NCI-H1436 treated with DMSO at 0.1 percent for 48 hours (cell line): ENCODE results near the gene ADARB2.

Experiments
- DNase-seq: peaks from one replicate; lab custom pipeline; 2025; lab: John Stamatoyannopoulos, UW

The ADARB2 gene

DNA sequence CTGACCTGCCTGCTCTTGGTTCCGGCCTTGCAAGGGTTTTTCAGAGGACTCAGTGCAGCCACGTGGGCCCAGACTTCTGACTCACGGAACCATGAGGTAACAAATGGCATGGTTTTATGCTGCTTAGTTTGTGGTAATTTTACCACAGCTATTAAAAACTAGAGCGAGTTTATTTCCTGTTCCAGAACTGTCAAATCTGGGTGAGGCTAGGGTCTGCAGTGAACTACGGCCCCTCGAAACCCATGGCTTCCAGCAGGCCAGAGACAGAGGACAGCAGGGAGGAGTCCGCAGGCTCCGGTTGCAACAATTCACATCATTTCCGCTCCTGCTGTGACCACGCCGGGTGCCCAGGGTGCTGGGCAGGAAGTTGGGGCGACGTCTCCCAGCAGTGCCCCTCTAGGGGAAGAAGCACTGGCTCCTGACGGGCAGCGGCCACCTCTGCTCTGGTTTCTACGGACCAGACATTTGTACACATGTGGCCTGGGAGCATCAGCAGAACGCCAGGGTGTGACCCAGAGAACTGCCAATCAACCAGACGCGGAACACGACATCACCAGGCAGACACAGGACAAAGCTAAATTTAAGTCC, 74.8 kb downstream of the ADARB2 start:
- DNase-seq: no peak

GRCh38 chr10:1661859-1662437, 75.4 kb downstream of the ADARB2 start:
- DNase-seq: no peak

GRCh38 chr10:1661416-1661815, 75.9 kb downstream of the ADARB2 start:
- DNase-seq: no peak

DNA sequence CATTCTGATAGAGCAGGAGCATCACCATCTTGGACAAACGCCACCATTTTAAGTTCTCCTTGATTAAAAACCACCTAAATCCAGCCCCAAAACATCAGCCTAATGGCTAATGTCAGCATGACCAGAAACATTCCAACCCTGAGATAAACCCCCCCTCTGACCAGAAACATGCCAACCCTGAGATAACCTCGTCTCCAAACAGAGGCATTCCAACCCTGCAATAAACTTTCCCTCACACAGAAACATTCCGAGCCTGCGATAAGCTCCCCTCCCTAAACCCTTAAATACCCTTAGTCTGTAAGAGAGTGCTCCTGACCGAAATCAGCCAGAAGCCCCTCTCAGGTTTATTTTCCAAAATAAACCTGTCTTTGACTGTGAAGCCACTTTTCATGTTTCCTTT, 76.5 kb downstream of the ADARB2 start:
- no peak for DNase-seq

DNA sequence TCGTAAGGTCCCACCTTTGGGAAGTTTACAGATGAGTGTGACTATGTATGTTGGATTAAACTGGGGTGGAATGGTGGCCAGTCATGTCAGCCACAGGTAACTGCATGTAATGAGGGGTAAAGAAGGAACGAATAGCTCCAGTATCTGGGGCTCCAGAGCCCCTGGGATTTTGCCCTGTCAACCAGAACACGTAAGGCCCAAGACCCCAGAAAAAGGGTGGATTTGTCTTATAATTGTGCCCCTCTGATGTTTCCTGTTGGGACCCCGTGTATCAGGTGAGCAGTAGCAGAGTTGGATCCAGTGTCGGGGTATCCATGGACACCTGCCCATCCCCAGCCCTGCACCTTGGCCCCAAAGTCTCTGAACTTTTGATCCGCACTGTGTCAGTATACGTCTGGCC, 76.9 kb downstream of the ADARB2 start:
- DNase-seq: no peak

GRCh38 chr10:1659221-1659791, 78.0 kb downstream of the ADARB2 start:
- no peak for DNase-seq

- DNase-seq: no peak
Observed at GRCh38 chr10:1658658-1659057, 78.7 kb downstream of the ADARB2 start.

GRCh38 chr10:1657479-1657878, 79.8 kb downstream of the ADARB2 start:
- no peak for DNase-seq

DNA sequence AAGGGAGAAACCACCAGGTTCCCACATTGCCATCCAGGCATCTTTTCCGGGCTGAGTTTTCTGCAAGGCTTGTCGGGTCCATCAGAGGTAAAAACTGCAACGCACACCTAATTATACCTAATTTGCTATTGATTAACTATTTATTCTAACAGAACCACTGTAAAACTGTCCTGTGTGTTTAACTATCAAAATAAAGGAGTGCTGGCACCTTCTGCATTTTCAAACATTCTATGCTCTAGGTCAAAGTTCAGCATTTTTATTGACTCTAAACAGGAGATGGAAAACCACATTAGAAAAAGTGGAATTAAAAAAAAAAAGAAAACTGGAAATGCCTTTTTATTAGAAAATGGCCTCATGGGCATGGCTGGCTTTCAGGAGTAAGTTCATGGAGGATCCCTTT, 82.0 kb downstream of the ADARB2 start:
- DNase-seq: no peak

- DNase-seq: no peak
Observed at GRCh38 chr10:1654811-1655356, 82.4 kb downstream of the ADARB2 start.

- DNase-seq: no peak
Observed at GRCh38 chr10:1654247-1654646, 83.1 kb downstream of the ADARB2 start.

GRCh38 chr10:1653321-1653720, 84.0 kb downstream of the ADARB2 start:
- no peak for DNase-seq

GRCh38 chr10:1652151-1652550, 85.2 kb downstream of the ADARB2 start:
- DNase-seq: no peak

GRCh38 chr10:1651270-1651966, 85.9 kb downstream of the ADARB2 start:
- no peak for DNase-seq

DNA sequence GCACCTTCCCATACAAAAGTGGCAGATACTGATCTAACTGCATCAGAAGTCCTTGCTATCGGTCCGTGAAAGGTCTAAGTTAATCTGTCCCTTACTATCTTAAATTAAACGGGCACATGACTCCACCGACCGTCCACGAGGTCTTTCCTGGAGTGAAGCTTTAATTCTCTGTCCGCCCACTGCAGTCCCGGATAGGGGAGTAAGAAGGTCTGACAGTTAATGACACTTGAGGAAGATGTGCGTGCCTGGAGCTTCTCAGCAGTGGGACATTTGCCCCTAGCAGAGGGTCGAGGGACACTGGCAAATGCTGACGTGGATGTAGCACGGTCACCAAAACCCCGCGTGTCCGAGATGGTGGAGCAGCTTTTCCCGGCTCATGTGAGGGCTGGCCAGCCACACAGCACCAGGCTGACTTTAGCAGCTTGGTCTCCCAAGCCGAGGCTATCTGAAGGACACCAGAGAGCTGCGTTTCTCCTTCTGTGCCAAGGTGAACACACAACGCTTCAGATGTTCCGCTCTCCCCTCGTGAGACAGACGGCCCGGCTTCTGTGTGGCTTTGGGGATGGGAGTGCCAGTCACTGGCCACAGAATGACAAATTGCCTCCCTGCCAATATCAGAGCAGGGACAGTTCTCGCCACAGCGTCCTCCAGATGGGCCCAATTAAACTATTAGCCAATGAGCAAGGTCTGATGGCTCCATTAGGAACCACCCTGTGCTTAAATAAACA, 86.6 kb downstream of the ADARB2 start:
- no peak for DNase-seq

DNA sequence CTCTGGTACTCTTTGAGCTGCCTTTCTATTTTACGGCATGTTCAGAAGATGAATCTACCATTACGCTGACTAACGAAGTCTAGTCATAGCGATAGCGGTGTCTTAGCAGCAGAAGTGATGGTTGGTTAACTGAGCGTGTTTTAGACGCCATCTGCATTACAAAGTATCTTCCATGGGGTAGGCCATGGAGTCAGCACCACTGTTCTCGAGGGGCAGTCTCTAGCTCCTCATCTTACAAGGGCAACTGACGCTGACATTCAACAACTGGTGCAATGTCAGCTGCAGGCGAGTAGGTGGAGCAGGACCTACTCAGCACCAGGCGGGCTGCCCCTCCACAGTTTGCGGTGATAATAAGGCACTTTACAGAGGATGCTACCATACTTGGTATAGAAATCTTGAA, 88.7 kb downstream of the ADARB2 start:
- no peak for DNase-seq

GRCh38 chr10:1646332-1646731, 91.0 kb downstream of the ADARB2 start:
- no peak for DNase-seq

DNA sequence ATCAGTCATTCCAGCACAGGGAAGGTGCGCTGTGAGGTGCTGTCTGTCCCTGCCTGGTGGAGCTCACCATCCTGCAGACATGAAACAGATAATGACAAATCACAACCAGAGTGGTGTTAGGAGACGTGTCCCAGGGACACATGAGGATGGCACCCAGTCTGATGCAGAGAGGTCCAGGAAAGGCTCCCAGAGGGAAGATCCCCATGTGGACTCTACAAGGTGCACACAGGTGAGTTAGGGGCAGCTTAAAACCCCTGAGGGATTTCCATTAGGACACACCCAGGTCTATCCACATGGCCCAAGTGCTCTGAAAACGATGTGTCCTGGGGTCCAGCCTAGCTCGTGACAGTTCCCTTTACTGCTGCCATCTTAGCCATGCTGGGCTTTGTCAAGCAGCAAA, 91.4 kb downstream of the ADARB2 start:
- no peak for DNase-seq

GRCh38 chr10:1644191-1644711, 93.1 kb downstream of the ADARB2 start:
- DNase-seq: no peak

DNA sequence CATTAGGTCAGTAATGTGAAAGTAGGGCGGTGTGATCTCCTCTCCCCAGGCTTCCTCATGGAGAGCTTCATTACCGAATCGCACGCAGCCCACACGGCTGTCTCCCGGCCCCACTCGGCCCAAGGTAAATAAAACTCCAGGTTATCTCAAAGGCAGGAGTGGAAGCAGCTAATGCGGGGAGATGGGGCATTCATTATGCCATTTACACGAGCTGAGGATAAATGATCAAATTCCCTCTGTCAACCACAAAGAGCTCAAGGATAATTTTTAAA, 93.5 kb downstream of the ADARB2 start:
- DNase-seq: no peak

DNA sequence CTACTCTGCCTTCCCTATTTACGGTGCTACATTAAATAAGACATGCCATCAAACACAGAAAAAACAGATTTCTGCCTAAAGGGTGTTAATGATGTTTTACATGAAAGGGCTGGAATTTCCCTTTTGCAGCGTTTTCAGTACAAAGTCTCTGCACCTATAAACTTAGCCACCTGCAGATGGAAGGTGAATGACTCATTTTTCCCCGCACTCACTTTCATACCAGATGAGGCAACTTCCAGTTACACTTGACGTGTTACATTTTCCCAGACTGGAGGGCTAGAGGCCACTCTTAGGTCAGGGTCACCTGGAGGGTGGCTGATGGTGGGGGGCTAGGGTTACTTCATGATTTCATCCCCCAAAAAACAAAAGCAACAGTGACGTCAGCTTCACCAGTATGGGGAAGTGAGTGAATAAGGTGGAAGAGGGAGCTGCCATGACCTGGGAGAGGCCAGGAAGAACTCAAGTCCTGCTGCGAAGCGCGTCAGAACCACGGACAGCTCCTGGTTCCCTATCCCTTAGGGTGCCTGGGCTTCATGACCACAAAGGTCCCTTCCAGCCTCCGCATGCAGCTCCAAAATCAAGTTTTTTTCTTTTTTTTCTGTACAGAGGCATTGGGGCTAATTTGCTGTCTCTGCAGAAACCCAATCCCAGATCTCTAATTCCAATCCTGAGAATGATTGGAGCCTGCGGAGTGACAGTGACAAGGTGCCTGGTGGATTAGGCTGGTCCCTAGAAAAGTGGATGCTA, 94.0 kb downstream of the ADARB2 start:
- no peak for DNase-seq
